Amniotic epithelial cell (primary cell): Measurements from ENCODE around the gene AUNIP.

Experiments used
- DNase-seq: peaks from one replicate; pipeline ENCODE4 v3.0.0-alpha.2; 2010; ENCODE audit warnings: low read depth

AUNIP gene

GRCh38 chr1:25809283-25809926, 49.9 kb downstream of the AUNIP start:
- DNase-seq: no peak

- no peak for DNase-seq
Observed at GRCh38 chr1:25808481-25809244, 50.6 kb downstream of the AUNIP start.

DNA sequence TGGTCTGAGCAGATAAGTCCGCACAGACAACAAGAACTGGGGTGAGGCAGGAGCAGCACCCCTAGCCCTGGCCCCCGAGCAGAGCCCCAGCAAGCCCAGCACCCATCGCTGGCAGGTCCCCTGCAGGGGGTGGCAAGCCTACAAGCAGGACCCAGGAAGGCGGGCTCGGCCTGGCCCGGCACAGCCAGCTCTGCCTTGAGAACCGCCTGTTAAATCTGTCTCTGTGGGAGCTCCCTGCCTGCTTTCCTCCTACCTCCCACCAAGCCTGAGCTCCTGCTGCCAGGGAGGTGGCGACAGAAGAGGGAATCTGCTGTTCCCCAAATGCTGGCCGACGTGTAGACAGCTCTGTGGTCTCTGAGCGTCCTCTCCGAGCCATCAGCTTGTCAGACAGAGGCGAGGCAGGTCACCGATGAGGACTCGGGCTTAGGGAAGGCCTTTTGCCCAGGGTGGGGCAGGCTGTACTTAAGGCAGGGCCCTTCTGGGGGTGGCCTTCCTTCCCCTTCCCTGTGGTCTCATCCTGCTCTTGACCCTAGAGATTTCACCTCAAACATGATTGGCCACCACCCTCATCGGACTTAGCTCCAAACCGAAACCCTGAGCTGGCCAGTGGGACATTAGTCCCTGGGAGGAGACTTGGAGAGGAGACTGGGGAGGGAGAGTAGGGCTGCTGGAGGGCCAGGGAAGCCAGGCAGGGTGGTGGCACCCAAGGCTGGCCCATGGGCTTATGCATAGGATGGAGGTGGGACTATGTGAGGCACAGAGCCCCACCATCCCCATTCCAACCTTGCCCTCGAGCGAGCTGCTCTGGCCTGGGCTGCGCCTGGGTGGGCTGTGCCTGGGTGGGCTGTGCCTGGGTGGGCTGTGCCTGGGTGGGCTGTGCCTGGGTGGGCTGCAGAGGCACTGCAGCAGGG, 51.5 kb downstream of the AUNIP start:
- DNase-seq: no peak

DNA sequence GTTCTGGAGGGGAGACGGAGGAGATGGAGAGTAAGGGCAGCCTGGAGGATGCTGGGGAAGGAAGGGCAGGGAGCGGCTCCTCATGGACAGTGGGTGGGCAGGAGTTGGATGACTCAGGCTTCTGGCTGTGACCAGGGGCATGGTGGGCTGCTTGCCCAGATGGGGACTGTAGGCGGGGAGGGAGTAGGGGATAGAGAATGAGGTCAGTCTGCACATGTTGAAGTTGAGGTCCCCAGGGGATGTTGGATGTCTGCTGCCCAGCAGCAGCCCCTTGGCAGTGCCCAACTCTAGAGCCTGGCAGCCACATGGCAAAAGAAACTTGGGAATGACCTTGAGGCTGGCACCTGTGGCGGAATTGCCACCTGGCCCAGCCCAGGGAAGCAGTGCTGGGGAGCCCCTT, 52.8 kb downstream of the AUNIP start:
- no peak for DNase-seq

DNA sequence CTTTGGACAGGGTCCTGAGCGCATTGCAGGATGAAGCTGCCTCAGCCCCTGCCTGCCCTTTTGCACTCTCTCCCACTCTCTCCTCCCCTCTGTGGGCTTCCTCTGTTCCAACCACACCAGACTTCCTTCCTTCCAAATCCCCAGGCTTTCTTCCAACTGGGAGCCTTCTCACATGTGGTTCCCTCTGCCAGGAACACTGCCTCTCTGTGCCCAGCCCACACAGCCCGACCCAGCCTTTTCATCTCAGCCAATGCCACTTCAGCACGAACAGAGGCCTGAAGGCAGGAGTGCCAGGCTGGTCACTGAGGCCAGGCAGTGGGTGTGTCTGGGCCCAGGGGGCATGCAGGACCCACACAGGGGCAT, 53.4 kb downstream of the AUNIP start:
- DNase-seq: no peak

GRCh38 chr1:25804964-25805862, 54.0 kb downstream of the AUNIP start:
- no peak for DNase-seq

GRCh38 chr1:25804244-25804963, 54.9 kb downstream of the AUNIP start:
- DNase-seq: peak; percentile 40

DNA sequence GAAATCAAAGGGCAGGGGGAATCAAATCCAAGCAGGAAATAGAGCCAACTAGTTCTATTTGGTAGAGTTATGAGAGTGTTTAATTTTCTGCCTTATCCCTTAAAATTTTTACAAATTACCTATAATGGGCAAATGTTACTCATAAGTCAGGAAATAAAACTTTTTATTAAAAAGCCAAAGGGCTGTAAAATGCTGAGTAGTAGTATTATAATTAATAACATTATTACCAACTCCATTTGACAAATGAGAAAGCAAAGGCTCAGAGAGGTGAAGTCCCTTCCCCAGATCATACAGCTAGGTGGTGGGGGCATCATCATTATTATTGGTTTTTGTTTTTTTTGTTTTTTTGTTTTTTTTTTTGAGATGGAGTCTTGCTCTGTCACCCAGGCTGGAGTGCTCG, 55.9 kb downstream of the AUNIP start:
- no peak for DNase-seq

- DNase-seq: no peak
Observed at GRCh38 chr1:25802915-25803314, 56.3 kb downstream of the AUNIP start.

- DNase-seq: no peak
Observed at GRCh38 chr1:25800703-25801377, 58.4 kb downstream of the AUNIP start.

GRCh38 chr1:25799935-25800702, 59.1 kb downstream of the AUNIP start, which contains the start of gene SELENON:
Gene SELENON, plus strand, starts transcription at chr1:25800193. Its CDS starts 38 bp downstream, at chr1:25800231.
- DNase-seq: no peak

GRCh38 chr1:25799352-25799934, 59.8 kb downstream of the AUNIP start:
- DNase-seq: no peak

- DNase-seq: no peak
Observed at GRCh38 chr1:25798666-25799351, 60.4 kb downstream of the AUNIP start.

- DNase-seq: no peak
Observed at GRCh38 chr1:25797939-25798338, 61.3 kb downstream of the AUNIP start.

DNA sequence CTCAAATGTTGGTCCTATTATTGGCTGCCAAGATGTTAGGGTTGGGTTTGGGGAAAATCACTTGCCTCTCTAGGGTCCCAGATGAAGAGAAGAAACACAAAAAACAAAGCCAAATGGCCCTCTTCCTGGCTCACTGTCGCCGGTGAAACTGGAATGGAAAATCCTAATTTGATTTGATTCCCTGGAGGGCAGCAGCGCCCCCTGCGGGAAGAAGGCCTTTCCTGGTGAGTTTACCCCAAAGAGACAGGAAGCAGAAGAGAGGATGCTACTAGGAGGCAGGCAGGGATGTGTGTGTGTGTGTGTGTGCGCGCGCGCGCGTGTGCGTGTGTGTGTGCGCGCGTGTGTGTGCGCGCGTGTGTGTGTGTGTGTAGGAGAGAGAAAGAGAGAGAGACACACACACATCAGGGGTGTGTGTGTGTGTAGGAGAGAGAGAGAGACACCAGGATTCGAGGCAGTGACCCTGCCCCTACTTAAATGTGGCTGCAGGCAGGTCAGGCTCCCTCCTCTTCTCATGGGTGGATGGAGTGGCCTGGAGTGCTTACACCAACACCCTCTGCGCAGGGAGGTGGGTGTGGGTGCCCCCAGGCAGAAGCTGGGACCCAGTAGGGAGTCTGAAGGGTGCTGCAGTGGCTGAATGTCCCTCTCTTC, 62.3 kb downstream of the AUNIP start:
- DNase-seq: peak; percentile 59

GRCh38 chr1:25795946-25796810, 63.1 kb downstream of the AUNIP start:
- no peak for DNase-seq

DNA sequence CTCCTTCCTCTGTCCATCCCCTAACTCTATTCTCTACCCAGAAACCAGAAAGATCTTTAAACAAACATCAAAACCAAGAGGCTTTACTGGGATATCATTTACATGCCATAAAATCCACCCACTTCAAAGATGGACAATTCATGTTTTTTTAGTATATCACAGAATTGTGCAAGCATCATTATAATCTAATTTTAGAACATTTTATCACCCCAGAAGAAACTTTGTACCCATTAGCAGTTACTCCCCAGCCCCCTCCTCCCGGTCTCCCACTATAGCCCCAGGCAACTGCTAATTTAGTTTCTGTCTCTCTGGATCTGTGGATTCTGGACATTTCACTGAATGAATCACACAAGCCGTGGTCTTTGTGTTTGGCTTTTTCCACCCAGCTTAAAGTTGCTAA, 64.0 kb downstream of the AUNIP start:
- no peak for DNase-seq
